GM10266 (cell line): Measurements from ENCODE around the gene ZNF474.

Experiments
- DNase-seq: peaks from one replicate; pipeline ENCODE4 v3.0.0; 2012; ENCODE audit errors: extremely low spot score
- TF ChIP-seq, protein P1 (sequence below): IDR thresholded peaks from 2 replicates; pipeline ENCODE4 v1.5.1; 2012; ENCODE audit warnings: mild to moderate bottlenecking, low read depth; ENCODE audit not compliant: control insufficient read depth, insufficient read depth; ENCODE audit errors: missing control alignments

ZNF474 gene

GRCh38 chr5:122172207-122172606, 42.9 kb downstream of the ZNF474 start:
- DNase-seq = no peak
- TF ChIP-seq, protein P1, sequence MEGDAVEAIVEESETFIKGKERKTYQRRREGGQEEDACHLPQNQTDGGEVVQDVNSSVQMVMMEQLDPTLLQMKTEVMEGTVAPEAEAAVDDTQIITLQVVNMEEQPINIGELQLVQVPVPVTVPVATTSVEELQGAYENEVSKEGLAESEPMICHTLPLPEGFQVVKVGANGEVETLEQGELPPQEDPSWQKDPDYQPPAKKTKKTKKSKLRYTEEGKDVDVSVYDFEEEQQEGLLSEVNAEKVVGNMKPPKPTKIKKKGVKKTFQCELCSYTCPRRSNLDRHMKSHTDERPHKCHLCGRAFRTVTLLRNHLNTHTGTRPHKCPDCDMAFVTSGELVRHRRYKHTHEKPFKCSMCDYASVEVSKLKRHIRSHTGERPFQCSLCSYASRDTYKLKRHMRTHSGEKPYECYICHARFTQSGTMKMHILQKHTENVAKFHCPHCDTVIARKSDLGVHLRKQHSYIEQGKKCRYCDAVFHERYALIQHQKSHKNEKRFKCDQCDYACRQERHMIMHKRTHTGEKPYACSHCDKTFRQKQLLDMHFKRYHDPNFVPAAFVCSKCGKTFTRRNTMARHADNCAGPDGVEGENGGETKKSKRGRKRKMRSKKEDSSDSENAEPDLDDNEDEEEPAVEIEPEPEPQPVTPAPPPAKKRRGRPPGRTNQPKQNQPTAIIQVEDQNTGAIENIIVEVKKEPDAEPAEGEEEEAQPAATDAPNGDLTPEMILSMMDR = no peak

- DNase-seq = no peak
- TF ChIP-seq, protein P1 = no peak
These were observed 44.4 kb downstream of the ZNF474 start for GRCh38 chr5:122173474-122174415.

- TF ChIP-seq, protein P1 = no peak
- no peak for DNase-seq
These were observed 45.7 kb downstream of the ZNF474 start for GRCh38 chr5:122175091-122175490.

- no peak for DNase-seq
- TF ChIP-seq, protein P1 = no peak
These were observed 46.5 kb downstream of the ZNF474 start for GRCh38 chr5:122175852-122176251.

- TF ChIP-seq, protein P1 = no peak
These were observed 47.8 kb downstream of the ZNF474 start for GRCh38 chr5:122177161-122177560.

GRCh38 chr5:122179701-122180100, 50.4 kb downstream of the ZNF474 start:
- TF ChIP-seq, protein P1 = no peak
- no peak for DNase-seq

More at GRCh38 chr5:122177161-122177560, 47.8 kb downstream of the ZNF474 start:
- no peak for DNase-seq

DNA sequence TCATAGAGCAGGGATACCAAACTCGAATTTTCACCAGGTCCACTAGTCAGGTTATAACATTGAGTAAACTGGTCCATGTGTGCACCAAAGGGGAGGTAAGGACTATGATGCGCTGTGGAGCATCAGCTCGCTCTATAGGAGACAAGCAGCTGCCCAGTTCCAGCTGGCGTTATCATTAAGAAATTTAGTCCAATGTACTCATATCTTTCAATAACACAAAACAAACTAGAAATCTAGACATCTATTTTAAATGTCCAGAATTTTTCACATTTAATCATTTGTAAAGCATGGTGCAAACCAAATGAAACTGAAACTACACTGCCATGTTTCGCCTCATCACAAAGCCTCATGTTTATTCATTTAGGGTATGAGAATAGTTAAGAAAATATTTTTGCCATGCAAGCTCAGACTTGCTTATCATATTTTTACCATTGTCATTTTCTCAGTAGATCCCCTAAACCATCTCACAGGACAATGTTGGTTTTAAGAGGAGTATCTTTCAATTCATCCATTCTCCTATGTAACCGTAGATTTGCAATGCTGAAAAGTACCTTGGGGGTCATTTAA, 50.9 kb downstream of the ZNF474 start:
- TF ChIP-seq, protein P1 = no peak

More for the DNA sequence above, 50.9 kb downstream of the ZNF474 start:
- DNase-seq = no peak
